Mammary epithelial cell (primary cell): Measurements from ENCODE around the gene LY6G5B.

Experiments used
- EZH2 ChIP-seq: IDR thresholded peaks from 2 replicates; pipeline ENCODE4 v1.6.1; 2012; ENCODE audit warnings: low read length, inconsistent platforms, borderline replicate concordance
- TF ChIP-seq, protein P1 (sequence below), 2 donors: IDR thresholded peaks in 1 of 2; conservative IDR thresholded peaks in 1 of 2; 2 replicates each; pipeline ENCODE4 v1.5.1; 2011 to 2012; ENCODE audit warnings: inconsistent platforms in 2 of 2, low read length in 2 of 2, mild to moderate bottlenecking in 2 of 2, control low read depth in 1 of 2, low read depth in 1 of 2; ENCODE audit not compliant: insufficient read depth in 1 of 2; ENCODE audit errors: extremely low read depth in 1 of 2

DNA sequence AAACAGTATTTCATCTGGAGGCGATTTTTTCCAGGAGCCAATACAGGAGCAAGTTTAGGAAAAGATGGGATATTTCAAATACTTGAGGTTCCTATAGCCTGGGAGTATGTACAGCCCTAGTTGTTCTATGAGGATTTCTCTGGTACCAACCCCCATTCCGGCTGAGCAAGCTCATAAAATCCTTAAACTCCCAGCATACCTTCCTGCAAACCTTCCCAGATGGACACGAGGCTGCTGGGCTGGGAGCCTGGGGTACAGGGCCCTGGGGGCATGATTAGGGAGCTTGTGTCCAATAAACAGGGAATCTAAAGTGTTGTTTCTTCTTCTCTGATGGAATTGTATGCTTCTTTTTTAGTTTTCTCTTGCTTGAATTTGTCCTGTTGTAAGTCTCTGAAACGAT, 47.8 kb upstream of the LY6G5B start:
- TF ChIP-seq, protein P1, sequence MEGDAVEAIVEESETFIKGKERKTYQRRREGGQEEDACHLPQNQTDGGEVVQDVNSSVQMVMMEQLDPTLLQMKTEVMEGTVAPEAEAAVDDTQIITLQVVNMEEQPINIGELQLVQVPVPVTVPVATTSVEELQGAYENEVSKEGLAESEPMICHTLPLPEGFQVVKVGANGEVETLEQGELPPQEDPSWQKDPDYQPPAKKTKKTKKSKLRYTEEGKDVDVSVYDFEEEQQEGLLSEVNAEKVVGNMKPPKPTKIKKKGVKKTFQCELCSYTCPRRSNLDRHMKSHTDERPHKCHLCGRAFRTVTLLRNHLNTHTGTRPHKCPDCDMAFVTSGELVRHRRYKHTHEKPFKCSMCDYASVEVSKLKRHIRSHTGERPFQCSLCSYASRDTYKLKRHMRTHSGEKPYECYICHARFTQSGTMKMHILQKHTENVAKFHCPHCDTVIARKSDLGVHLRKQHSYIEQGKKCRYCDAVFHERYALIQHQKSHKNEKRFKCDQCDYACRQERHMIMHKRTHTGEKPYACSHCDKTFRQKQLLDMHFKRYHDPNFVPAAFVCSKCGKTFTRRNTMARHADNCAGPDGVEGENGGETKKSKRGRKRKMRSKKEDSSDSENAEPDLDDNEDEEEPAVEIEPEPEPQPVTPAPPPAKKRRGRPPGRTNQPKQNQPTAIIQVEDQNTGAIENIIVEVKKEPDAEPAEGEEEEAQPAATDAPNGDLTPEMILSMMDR (conservative IDR thresholded peaks at IDR 0.05 in 1 of 2, IDR thresholded peaks at IDR 0.05 in 1 of 2; ENCODE audit: extremely low read depth in 1 of 2, insufficient read depth in 1 of 2, low read depth in 1 of 2, low read length in 2 of 2), result no peak
- no peak for TF ChIP-seq EZH2
